ENCODE results near the gene MUCL3.
A peak's percentile ranks its signal among the peaks of the same experiment; 100 is the strongest.
"Not testable (repeated sequence)": the region's sequence is repeated elsewhere in the genome, so short reads cannot be mapped to it uniquely, and the experiment has no call there.

Gene MUCL3

DNA sequence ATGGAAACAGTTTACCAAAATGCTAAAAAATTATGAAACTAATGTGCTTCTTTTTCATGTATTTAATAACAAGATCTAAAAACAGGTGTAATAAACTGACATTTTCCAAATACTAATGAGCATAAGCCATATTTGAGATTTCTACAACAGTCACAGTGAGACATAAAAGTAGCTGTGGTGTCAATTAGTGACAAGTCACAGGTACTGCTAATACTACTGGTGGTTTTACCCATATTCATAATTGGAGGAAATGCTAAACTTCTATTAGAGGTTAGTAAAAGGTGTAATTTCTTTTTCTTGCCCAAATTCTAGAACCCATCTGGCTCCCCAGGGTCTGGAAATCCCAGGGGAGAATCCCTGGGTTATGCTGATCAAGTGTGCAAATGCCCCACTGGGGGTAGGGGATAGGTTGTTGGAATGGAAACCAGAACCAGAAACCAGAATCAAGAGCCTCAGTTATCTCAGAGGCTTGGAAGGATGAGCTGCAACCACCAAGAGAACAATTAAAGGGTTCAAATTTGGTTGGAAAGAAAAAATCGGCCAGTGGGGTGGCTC is 39.8 kb upstream of the MUCL3 start:
- H3K36me3 ChIP-seq (ENCODE audit: control insufficient read depth, insufficient read depth, low read length, severe bottlenecking): peaks cover 29% of the 10 kb centered on the region
- DNase-seq (ENCODE audit: low read depth): no peak
- H3K27me3 ChIP-seq (replicated peaks; ENCODE audit: control insufficient read depth, insufficient read depth, low read length): no peaks in the 10 kb centered on the region
- no peaks in the 10 kb centered on the region for H3K9me3 ChIP-seq (ENCODE audit: control insufficient read depth, low read length)
- H3K4me1 ChIP-seq (ENCODE audit: control insufficient read depth, insufficient read depth, low read length): no peaks in the 10 kb centered on the region
- H3K4me3 ChIP-seq (ENCODE audit: low read length): no peak overlapping the region
- no peak overlapping the region for H3K9ac ChIP-seq (ENCODE audit: low read length)

DNA sequence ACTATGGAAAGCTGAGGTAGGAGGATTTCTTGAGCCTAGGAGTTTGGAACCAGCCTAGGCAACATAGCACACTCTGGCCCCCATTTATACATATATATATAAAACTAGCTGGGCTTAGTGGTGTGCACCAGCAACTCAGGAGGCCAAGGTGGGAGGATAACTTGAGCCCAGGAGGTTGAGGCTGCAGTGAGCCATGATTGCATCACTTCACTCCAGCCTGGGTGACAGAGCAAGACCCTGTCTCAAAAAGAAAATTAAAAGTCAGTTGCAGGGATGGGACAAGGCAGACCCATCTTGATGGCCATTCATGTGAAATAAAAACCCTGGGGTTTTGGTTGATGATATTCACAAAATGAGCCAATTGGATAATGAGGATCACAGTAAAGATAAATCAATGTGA is 39.3 kb upstream of the MUCL3 start:
- H3K36me3 ChIP-seq (ENCODE audit: control insufficient read depth, insufficient read depth, low read length, severe bottlenecking): peaks cover 29% of the 10 kb centered on the region
- DNase-seq (ENCODE audit: low read depth): no peak

DNA sequence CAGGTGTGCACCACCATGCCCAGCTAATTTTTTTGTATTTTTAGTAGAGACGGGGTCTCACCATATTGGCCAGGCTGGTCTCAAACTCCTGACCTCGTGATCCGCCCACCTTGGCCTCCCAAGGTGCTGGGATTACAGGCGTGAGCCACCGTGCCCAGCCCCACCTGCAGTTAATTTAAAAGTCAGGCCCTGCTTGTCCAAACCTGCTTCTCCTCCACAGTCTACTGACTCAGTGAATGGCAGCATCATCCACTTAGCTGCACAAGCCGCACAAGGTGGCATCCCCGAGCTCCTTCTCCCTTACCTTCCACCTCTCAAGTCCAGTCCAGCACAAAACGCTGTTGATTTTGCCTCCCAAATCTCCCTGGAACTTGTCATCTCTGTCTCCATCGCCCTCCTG is 38.6 kb upstream of the MUCL3 start:
- not testable (repeated sequence) for DNase-seq (ENCODE audit: low read depth); H3K4me3 ChIP-seq (ENCODE audit: low read length); H3K27me3 ChIP-seq (replicated peaks; ENCODE audit: control insufficient read depth, insufficient read depth, low read length); H3K9me3 ChIP-seq (ENCODE audit: control insufficient read depth, low read length); H3K9ac ChIP-seq (ENCODE audit: low read length); H3K4me1 ChIP-seq (ENCODE audit: control insufficient read depth, insufficient read depth, low read length)
- H3K36me3 ChIP-seq (ENCODE audit: control insufficient read depth, insufficient read depth, low read length, severe bottlenecking): peaks cover 29% of the 10 kb centered on the region

More for the DNA sequence above, 39.3 kb upstream of the MUCL3 start:
- H3K9ac ChIP-seq (ENCODE audit: low read length): no peak overlapping the region
- H3K27me3 ChIP-seq (replicated peaks; ENCODE audit: control insufficient read depth, insufficient read depth, low read length): no peaks in the 10 kb centered on the region
- H3K4me3 ChIP-seq (ENCODE audit: low read length): no peak overlapping the region
- no peaks in the 10 kb centered on the region for H3K9me3 ChIP-seq (ENCODE audit: control insufficient read depth, low read length)
- H3K4me1 ChIP-seq (ENCODE audit: control insufficient read depth, insufficient read depth, low read length): no peaks in the 10 kb centered on the region

DNA sequence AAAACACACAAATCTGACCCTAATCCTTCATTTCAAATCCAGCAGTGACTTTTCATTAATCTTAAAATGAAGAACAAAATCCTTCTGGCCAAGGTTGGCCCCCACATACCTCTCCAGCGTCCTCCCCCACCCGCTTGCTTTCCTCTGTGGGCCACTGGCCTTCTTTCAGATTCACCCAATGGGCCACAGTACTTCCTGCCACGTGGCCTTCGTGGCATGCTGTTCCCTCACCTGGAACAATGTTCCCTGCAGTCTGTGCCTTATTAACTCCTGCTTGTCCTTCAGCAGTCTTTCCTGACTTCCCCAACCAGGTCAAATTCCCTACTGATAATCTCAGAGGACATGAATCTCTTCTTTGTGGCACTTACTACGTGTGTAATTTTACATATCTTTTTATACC is 38.1 kb upstream of the MUCL3 start:
- Histone ChIP-seq H3K9ac (ENCODE audit: low read length) (no peak overlapping the region), H3K4me3 (ENCODE audit: low read length) (no peak overlapping the region), H3K9me3 (ENCODE audit: control insufficient read depth, low read length) (no peaks in the 10 kb centered on the region), H3K4me1 (ENCODE audit: control insufficient read depth, insufficient read depth, low read length) (no peaks in the 10 kb centered on the region), H3K27me3 (replicated peaks; ENCODE audit: control insufficient read depth, insufficient read depth, low read length) (no peaks in the 10 kb centered on the region), H3K36me3 (ENCODE audit: control insufficient read depth, insufficient read depth, low read length, severe bottlenecking) (peaks cover 24% of the 10 kb centered on the region)
- DNase-seq (ENCODE audit: low read depth): no peak

DNA sequence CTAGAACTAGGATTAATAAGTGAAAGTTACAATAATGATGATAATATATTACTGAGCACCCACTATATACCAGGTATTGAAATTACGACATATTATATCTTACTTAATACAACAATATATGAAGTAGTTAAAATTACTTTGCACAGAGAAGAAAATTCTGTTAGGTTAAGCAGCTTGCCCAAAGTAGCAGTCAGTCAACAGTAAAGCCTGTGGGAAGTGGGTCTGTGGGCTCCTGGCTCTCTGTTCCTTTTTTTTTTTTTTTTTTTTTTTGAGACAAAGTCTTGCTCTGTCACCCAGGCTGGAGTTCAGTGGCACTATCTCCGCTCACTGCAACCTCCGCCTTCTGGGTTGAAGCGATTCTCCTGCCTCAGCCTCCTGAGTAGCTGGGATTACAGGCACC is 37.5 kb upstream of the MUCL3 start:
- no peak for DNase-seq (ENCODE audit: low read depth)
- Histone ChIP-seq H3K36me3 (ENCODE audit: control insufficient read depth, insufficient read depth, low read length, severe bottlenecking) (peaks cover 19% of the 10 kb centered on the region), H3K4me1 (ENCODE audit: control insufficient read depth, insufficient read depth, low read length) (no peaks in the 10 kb centered on the region), H3K4me3 (ENCODE audit: low read length) (no peak overlapping the region), H3K9me3 (ENCODE audit: control insufficient read depth, low read length) (no peaks in the 10 kb centered on the region), H3K9ac (ENCODE audit: low read length) (no peak overlapping the region), H3K27me3 (replicated peaks; ENCODE audit: control insufficient read depth, insufficient read depth, low read length) (no peaks in the 10 kb centered on the region)

DNA sequence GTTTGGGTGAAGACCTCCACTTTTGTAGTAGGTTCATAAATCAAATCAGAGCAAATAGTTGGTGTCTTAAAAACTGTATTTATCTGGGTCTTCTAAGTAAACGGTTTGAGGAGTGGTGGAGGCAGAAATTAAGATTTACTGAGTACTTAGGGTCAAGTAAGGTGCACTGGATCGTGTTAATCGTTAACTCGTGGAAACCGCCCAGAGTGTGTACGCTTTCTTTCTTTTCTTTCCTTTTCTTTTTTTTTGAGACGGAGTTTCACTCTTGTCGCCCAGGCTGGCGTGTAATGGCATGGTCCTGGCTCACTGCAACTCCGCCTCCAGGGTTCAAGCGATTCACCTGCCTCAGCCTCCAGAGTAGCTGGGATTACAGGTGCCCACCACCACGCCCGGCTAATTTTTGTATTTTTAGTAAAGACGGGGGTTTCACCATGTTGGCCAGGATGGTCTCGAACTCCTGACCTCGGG is 33.4 kb upstream of the MUCL3 start:
- not testable (repeated sequence) for H3K9me3 ChIP-seq (ENCODE audit: control insufficient read depth, low read length); H3K27me3 ChIP-seq (replicated peaks; ENCODE audit: control insufficient read depth, insufficient read depth, low read length); DNase-seq (ENCODE audit: low read depth)
- Histone ChIP-seq H3K4me1 (ENCODE audit: control insufficient read depth, insufficient read depth, low read length) (peaks cover 19% of the 10 kb centered on the region), H3K36me3 (ENCODE audit: control insufficient read depth, insufficient read depth, low read length, severe bottlenecking) (peaks cover 26% of the 10 kb centered on the region), H3K4me3 (ENCODE audit: low read length) (peak overlapping the region; percentile 97), H3K9ac (ENCODE audit: low read length) (peak overlapping the region; percentile 30)

DNA sequence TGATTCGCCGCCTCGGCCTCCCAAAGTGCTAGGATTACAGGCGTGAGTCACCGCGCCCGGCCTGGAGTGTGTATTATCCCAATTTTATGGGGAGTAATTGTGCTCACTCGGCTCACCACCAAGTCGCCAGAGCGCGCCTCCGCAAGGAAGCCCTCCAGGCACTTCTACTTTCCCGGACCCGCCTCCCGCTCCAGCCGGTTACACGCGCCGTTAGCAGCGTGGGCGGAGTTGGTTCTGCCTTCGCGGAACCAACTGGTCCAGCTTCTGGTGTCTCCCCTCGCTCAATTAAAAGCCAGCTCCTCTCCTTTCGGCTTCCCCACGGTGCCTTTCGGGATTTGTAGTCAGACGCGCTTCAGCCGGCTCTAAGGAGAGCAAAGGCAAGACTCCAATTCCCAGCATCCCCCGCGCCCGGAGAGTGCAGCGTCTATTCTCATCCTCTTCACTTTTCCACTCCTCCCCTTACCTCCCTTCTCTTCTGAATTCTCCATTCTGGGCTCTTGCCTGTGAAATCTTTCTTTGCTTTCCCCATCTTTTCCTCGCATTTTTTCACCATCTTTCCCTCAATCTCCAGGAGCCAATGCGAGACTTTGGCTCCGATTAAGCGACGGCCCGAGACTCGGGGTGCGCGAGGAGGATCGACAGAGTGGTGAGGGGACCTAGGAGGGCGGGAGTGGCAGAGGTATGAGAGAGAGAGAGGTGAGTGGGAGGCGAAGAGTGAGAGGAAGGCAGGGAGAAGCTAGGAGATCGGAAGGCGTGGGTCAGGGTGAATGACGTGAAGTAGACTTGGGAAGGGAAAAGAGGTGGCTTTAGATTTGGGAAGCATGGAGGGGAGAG is 32.8 kb upstream of the MUCL3 start, which contains the start of gene GTF2H4:
TSS of gene GTF2H4 (plus strand) at position 450 of the 834 bp plus-strand sequence.
- H3K9me3 ChIP-seq (ENCODE audit: control insufficient read depth, low read length): no peaks in the 10 kb centered on the region
- peak; percentile 100 for DNase-seq (ENCODE audit: low read depth)
- H3K4me3 ChIP-seq (ENCODE audit: low read length): peak within 1 kb of the TSS; percentile 97
- H3K27me3 ChIP-seq (replicated peaks; ENCODE audit: control insufficient read depth, insufficient read depth, low read length): no peaks in the 10 kb centered on the region
- peaks cover 19% of the 10 kb centered on the region for H3K4me1 ChIP-seq (ENCODE audit: control insufficient read depth, insufficient read depth, low read length)
- peaks cover 33% of the 10 kb centered on the region for H3K36me3 ChIP-seq (ENCODE audit: control insufficient read depth, insufficient read depth, low read length, severe bottlenecking)
- H3K9ac ChIP-seq (ENCODE audit: low read length): peak within 1 kb of the TSS; percentile 94

DNA sequence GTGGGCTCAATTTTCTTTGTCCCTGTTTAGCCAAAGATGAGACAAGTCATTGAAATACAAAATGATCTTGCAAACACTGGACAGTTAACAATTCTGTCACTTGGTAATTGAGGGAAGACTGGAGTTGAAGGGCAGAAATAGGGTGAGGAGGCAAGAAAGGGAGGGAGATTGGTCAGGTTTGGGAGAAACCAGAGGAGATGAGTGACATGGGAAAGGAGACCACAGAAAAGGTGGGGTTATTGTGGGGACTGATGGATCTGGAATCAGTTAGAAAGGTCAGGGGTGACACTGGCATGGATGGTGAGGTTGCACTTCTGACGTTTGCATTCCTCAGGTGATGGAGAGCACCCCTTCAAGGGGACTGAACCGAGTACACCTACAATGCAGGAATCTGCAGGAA is 32.1 kb upstream of the MUCL3 start:
- Histone ChIP-seq H3K36me3 (ENCODE audit: control insufficient read depth, insufficient read depth, low read length, severe bottlenecking) (peaks cover 35% of the 10 kb centered on the region), H3K27me3 (replicated peaks; ENCODE audit: control insufficient read depth, insufficient read depth, low read length) (no peaks in the 10 kb centered on the region), H3K9ac (ENCODE audit: low read length) (peak overlapping the region; percentile 94), H3K4me1 (ENCODE audit: control insufficient read depth, insufficient read depth, low read length) (peaks cover 22% of the 10 kb centered on the region), H3K4me3 (ENCODE audit: low read length) (peak overlapping the region; percentile 97), H3K9me3 (ENCODE audit: control insufficient read depth, low read length) (no peaks in the 10 kb centered on the region)
- no peak for DNase-seq (ENCODE audit: low read depth)

DNA sequence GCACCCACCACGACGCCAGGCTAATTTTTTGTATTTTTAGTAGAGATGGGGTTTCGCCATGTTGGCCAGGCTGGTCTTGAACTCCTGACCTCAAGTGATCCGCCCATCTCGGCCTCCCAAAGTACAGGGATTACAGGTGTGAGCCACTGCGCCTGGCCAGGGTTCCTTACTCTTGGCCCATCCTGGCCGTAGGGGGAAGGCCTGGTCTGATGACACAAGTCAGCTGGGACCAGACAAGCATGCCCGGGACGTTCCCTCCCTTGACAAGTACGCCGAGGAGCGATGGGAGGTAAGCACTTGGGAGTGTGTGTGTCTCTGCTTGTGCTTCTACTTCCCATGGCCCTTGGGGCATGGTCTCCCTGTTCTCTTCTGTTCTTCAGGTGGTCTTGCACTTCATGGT is 30.3 kb upstream of the MUCL3 start:
- Histone ChIP-seq H3K4me1 (ENCODE audit: control insufficient read depth, insufficient read depth, low read length) (peaks cover 34% of the 10 kb centered on the region), H3K36me3 (ENCODE audit: control insufficient read depth, insufficient read depth, low read length, severe bottlenecking) (peaks cover 35% of the 10 kb centered on the region)
- not testable (repeated sequence) for H3K27me3 ChIP-seq (replicated peaks; ENCODE audit: control insufficient read depth, insufficient read depth, low read length); H3K9ac ChIP-seq (ENCODE audit: low read length); DNase-seq (ENCODE audit: low read depth); H3K4me3 ChIP-seq (ENCODE audit: low read length); H3K9me3 ChIP-seq (ENCODE audit: control insufficient read depth, low read length)

DNA sequence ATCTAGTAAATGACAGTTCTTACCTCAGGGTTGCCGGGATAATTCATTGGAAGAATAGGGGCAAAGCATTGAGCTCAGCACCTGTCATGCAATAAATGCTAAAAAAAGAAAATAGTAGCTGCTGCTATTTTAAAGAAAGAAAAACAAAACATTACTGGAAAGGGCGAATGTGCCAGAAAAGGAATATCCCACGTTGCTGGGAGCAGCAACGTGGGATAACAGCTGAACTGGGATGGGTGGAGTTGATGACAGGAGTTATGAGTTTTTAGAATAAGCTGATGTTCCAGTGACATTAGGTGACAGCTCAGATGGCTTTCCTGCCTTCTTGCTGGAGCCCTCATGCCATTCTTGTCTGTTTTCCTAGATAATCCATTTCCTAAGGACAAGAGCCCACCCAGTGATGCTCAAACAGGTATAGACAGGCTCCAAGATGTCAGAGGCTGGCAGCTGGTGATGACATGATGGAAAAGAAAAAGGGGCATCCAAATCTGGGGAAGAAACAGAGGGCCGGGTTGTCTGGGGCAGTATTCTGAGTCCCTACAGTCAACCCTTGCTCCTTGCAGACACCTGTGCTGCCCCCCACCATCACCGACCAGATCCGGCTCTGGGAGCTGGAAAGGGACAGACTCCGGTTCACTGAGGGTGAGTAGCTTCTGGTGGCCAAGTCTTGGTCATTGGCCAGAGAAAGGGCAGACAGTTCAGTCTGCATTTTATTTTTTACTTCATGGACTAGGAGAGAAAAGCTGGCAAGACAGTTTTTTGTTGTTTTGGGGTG is 27.8 kb upstream of the MUCL3 start:
- H3K27me3 ChIP-seq (replicated peaks; ENCODE audit: control insufficient read depth, insufficient read depth, low read length): no peaks in the 10 kb centered on the region
- H3K9me3 ChIP-seq (ENCODE audit: control insufficient read depth, low read length): no peaks in the 10 kb centered on the region
- no peak for DNase-seq (ENCODE audit: low read depth)
- H3K36me3 ChIP-seq (ENCODE audit: control insufficient read depth, insufficient read depth, low read length, severe bottlenecking): peaks cover 42% of the 10 kb centered on the region
- H3K4me1 ChIP-seq (ENCODE audit: control insufficient read depth, insufficient read depth, low read length): peaks cover 34% of the 10 kb centered on the region
- no peak overlapping the region for H3K4me3 ChIP-seq (ENCODE audit: low read length)
- no peak overlapping the region for H3K9ac ChIP-seq (ENCODE audit: low read length)

DNA sequence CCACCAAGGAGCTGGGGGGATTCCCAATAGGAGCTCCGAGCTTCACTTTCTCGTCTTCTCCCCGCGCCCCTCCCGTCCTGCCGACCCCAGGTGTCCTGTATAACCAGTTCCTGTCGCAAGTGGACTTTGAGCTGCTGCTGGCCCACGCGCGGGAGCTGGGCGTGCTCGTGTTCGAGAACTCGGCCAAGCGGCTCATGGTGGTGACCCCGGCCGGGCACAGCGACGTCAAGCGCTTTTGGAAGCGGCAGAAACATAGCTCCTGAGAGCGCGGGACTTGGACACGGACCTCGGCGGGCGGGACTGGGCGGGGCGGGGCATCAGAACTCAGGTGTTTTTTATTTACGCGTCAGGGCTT is 27.1 kb upstream of the MUCL3 start:
- peak overlapping the region; percentile 82 for H3K4me3 ChIP-seq (ENCODE audit: low read length)
- H3K9me3 ChIP-seq (ENCODE audit: control insufficient read depth, low read length): no peaks in the 10 kb centered on the region
- peaks cover 30% of the 10 kb centered on the region for H3K4me1 ChIP-seq (ENCODE audit: control insufficient read depth, insufficient read depth, low read length)
- H3K36me3 ChIP-seq (ENCODE audit: control insufficient read depth, insufficient read depth, low read length, severe bottlenecking): peaks cover 42% of the 10 kb centered on the region
- H3K9ac ChIP-seq (ENCODE audit: low read length): peak overlapping the region; percentile 75
- DNase-seq (ENCODE audit: low read depth): no peak
- H3K27me3 ChIP-seq (replicated peaks; ENCODE audit: control insufficient read depth, insufficient read depth, low read length): no peaks in the 10 kb centered on the region

All from adipocyte (in vitro differentiated cells).